Regular cardiac myocyte (primary cell): ENCODE data around the gene KRTAP19-6. TPM values are rescaled to one million over a fixed set of nuclear protein-coding genes. Genes with fewer than 3 reads are reported as not detected.

ENCODE experiments used
- total RNA-seq: library from RNA; depleted of rRNA; stranded (reverse); fragments of >200 nt; gene quantifications from 2 replicates; pipeline ENCODE4 v1.2.3, GENCODE V29; 2014

KRTAP19-6 gene
- not detected in 2 replicates for total RNA-seq

GRCh38 chr21:30541764-30542163, at the start of gene KRTAP19-6:
TSS of gene KRTAP19-6 (minus strand) at chr21:30541864. CDS start at chr21:30541833, 31 bp downstream.

GRCh38 chr21:30590297-30590696, 48.6 kb upstream of the KRTAP19-6 start, which contains the start of gene KRTAP22-2:
TSS of gene KRTAP22-2 (minus strand) at chr21:30590397.

GRCh38 chr21:30561264-30561895, 19.7 kb upstream of the KRTAP19-6 start, which contains the start of gene KRTAP19-7:
TSS of gene KRTAP19-7 (minus strand) at chr21:30561314. CDS start at chr21:30561289, 25 bp downstream.

GRCh38 chr21:30502041-30502440, 39.6 kb downstream of the KRTAP19-6 start, which contains the start of gene KRTAP19-5:
TSS of gene KRTAP19-5 (minus strand) at chr21:30502141. CDS start at chr21:30502090, 51 bp downstream.

GRCh38 chr21:30497065-30497464, 44.6 kb downstream of the KRTAP19-6 start, which contains the start of gene KRTAP19-4:
TSS of gene KRTAP19-4 (minus strand) at chr21:30497165. CDS start at chr21:30497110, 55 bp downstream.

GRCh38 chr21:30491963-30492428, 49.7 kb downstream of the KRTAP19-6 start, which contains the start of gene KRTAP19-3:
TSS of gene KRTAP19-3 (minus strand) at chr21:30492013. CDS start at chr21:30491957, 56 bp downstream.

Other genes starting within 250 kb of the KRTAP19-6 start
- not detected in 2 replicates for gene KRTAP26-1, start 221.5 kb downstream of the KRTAP19-6 start, total RNA-seq
- not detected in 2 replicates for gene KRTAP27-1, start 204.2 kb downstream of the KRTAP19-6 start, total RNA-seq
- gene KRTAP23-1, start 193.3 kb downstream of the KRTAP19-6 start, total RNA-seq = not detected in 2 replicates
- not detected in 2 replicates for gene KRTAP13-2, start 169.6 kb downstream of the KRTAP19-6 start, total RNA-seq
- not detected in 2 replicates for gene KRTAP13-1, start 145.8 kb downstream of the KRTAP19-6 start, total RNA-seq
- gene KRTAP13-3, start 115.9 kb downstream of the KRTAP19-6 start, total RNA-seq = not detected in 2 replicates
- not detected in 2 replicates for gene KRTAP13-4, start 111.6 kb downstream of the KRTAP19-6 start, total RNA-seq
- gene KRTAP15-1, start 101.6 kb downstream of the KRTAP19-6 start, total RNA-seq = not detected in 2 replicates
- not detected in 2 replicates for gene KRTAP19-1, start 61.5 kb downstream of the KRTAP19-6 start, total RNA-seq
- not detected in 2 replicates for gene KRTAP19-2, start 54.4 kb downstream of the KRTAP19-6 start, total RNA-seq
- not detected in 2 replicates for gene KRTAP19-3, start 49.9 kb downstream of the KRTAP19-6 start, total RNA-seq
- gene KRTAP19-4, start 44.7 kb downstream of the KRTAP19-6 start, total RNA-seq = not detected in 2 replicates
- not detected in 2 replicates for gene KRTAP19-5, start 39.7 kb downstream of the KRTAP19-6 start, total RNA-seq
- gene KRTAP19-7, start 19.4 kb upstream of the KRTAP19-6 start, total RNA-seq = not detected in 2 replicates
- not detected in 2 replicates for gene KRTAP22-2, start 48.5 kb upstream of the KRTAP19-6 start, total RNA-seq
- gene KRTAP6-3, start 50.6 kb upstream of the KRTAP19-6 start, total RNA-seq = not detected in 2 replicates
- not detected in 2 replicates for gene KRTAP6-2, start 57.0 kb upstream of the KRTAP19-6 start, total RNA-seq
- gene KRTAP22-1, start 59.2 kb upstream of the KRTAP19-6 start, total RNA-seq = not detected in 2 replicates
- not detected in 2 replicates for gene KRTAP6-1, start 72.1 kb upstream of the KRTAP19-6 start, total RNA-seq
- not detected in 2 replicates for gene KRTAP20-1, start 74.6 kb upstream of the KRTAP19-6 start, total RNA-seq
- not detected in 2 replicates for gene KRTAP20-4, start 78.8 kb upstream of the KRTAP19-6 start, total RNA-seq
- not detected in 2 replicates for gene KRTAP20-2, start 93.3 kb upstream of the KRTAP19-6 start, total RNA-seq
- not detected in 2 replicates for gene KRTAP20-3, start 101.0 kb upstream of the KRTAP19-6 start, total RNA-seq
- not detected in 2 replicates for gene KRTAP21-3, start 176.9 kb upstream of the KRTAP19-6 start, total RNA-seq
- gene KRTAP21-2, start 205.4 kb upstream of the KRTAP19-6 start, total RNA-seq = not detected in 2 replicates
- not detected in 2 replicates for gene KRTAP21-1, start 213.6 kb upstream of the KRTAP19-6 start, total RNA-seq